Measurements from ENCODE around the gene ADAMTSL3. TPM values are rescaled to one million over a fixed set of nuclear protein-coding genes. Genes with fewer than 3 reads are reported as not detected.

Gene ADAMTSL3, protein sequence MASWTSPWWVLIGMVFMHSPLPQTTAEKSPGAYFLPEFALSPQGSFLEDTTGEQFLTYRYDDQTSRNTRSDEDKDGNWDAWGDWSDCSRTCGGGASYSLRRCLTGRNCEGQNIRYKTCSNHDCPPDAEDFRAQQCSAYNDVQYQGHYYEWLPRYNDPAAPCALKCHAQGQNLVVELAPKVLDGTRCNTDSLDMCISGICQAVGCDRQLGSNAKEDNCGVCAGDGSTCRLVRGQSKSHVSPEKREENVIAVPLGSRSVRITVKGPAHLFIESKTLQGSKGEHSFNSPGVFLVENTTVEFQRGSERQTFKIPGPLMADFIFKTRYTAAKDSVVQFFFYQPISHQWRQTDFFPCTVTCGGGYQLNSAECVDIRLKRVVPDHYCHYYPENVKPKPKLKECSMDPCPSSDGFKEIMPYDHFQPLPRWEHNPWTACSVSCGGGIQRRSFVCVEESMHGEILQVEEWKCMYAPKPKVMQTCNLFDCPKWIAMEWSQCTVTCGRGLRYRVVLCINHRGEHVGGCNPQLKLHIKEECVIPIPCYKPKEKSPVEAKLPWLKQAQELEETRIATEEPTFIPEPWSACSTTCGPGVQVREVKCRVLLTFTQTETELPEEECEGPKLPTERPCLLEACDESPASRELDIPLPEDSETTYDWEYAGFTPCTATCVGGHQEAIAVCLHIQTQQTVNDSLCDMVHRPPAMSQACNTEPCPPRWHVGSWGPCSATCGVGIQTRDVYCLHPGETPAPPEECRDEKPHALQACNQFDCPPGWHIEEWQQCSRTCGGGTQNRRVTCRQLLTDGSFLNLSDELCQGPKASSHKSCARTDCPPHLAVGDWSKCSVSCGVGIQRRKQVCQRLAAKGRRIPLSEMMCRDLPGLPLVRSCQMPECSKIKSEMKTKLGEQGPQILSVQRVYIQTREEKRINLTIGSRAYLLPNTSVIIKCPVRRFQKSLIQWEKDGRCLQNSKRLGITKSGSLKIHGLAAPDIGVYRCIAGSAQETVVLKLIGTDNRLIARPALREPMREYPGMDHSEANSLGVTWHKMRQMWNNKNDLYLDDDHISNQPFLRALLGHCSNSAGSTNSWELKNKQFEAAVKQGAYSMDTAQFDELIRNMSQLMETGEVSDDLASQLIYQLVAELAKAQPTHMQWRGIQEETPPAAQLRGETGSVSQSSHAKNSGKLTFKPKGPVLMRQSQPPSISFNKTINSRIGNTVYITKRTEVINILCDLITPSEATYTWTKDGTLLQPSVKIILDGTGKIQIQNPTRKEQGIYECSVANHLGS (N-terminal part only)
- total RNA-seq, result not detected in 2 replicates

DNA sequence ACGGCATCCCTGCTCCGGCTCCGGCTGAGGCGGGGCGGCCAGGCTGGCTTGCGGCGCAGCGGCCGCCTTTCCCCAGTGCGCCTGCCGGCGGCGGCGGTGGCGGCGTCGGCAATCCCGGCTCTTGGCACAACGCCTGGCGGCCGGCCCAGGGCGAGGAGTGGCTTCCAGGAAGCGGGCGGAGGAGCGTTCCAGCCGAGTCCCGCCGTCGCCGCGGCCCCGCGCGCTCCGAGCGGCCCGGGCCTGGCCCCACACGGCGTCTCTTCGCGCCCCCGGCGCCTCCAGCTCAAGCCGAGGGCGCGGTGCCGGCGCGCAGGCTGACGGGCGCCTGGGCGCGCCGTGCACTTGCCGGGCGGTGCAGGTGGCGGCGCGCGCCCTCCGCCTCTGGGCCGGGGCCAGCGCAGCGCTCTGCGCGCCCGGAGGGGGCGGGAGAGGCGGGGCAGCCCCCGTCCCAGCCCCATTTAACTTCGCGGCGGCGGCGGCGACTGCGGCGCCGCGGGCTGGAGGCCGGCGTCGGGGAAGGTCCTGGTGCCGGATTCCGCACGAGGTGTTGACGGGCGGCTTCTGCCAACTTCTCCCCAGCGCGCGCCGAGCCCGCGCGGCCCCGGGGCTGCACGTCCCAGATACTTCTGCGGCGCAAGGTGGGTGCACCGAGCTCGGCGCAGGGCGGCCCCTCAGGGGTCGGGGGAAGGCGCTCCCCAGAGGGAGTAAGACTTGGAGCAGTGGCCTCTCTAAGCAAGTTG lies at the start of gene ADAMTSL3:
Gene ADAMTSL3, plus strand, starts transcription at position 485 of the 740 bp plus-strand sequence. CDS start 1,639 bp downstream, outside the sequence.

Small RNA genes within 50 kb of the gene (small RNA-seq; reads per million reads assigned to genes)
- gene RNU6-1339P, result not detected
- not detected for gene RNU6-401P

Other genes with a start within 250 kb of the ADAMTSL3 start
- gene SH3GL3, start 206.8 kb upstream of the ADAMTSL3 start, total RNA-seq, result not detected in 2 replicates